Endothelial cell of umbilical vein (primary cell): Measurements from ENCODE around the gene CYFIP1. TPM values are rescaled to one million over a fixed set of nuclear protein-coding genes. Genes with fewer than 3 reads are reported as not detected.

Experiments
- BruUV-seq: library from RNA; stranded (reverse); fragments of 400-500 nt; replicated peaks from 2 replicates; lab custom pipeline; 2021; lab: Mats Ljungman, UMichigan
- CTCF ChIA-PET: fragments of 300-600, 350-600 bp; sonication (Branson Sonifier 250); formaldehyde crosslinking; loops from one replicate; lab custom pipeline; 2021; ENCODE audit warnings: antibody characterized with exemption, inconsistent platforms; lab: Charles Lee
- POLR2A ChIA-PET: fragments of 300-600, 350-600 bp; sonication (Branson Sonifier 250); formaldehyde crosslinking; loops from one replicate; lab custom pipeline; 2021; ENCODE audit warnings: antibody characterized with exemption, inconsistent platforms; lab: Charles Lee
- DNase-seq: peaks from one replicate; pipeline ENCODE4 v3.0.0-alpha.2; 2011; ENCODE audit warnings: low read depth, low spot score
- FAIRE-seq: peaks from 2 replicates; lab custom pipeline; 2011; peaks lifted over from hg19 to GRCh38; lab: Jason Lieb, UNC
- H2AFZ ChIP-seq: 2 replicates; pipeline ENCODE4 v1.6.0; 2012; ENCODE audit warnings: low read depth, low read length, control low read depth, inconsistent platforms
- H3K27ac ChIP-seq: 2 replicates; pipeline ENCODE4 v1.5.1; 2011; ENCODE audit warnings: low read depth, mild to moderate bottlenecking, control low read depth, low read length, moderate library complexity; ENCODE audit not compliant: insufficient read depth
- H3K27me3 ChIP-seq, 2 experiments: 2 replicates each; pipeline versions ENCODE4 v1.6.0 to v1.6.1; 2011; ENCODE audit warnings: low read length in 2 of 2, mixed read lengths in 1 of 2; ENCODE audit not compliant: control insufficient read depth in 2 of 2, insufficient read depth in 2 of 2
- H3K36me3 ChIP-seq, 2 experiments: 2 replicates in 1 of 2; 3 replicates in 1 of 2; pipeline ENCODE4 v1.5.1; 2011; ENCODE audit warnings: low read length in 2 of 2, mild to moderate bottlenecking in 1 of 2, moderate library complexity in 1 of 2; ENCODE audit not compliant: control insufficient read depth in 2 of 2, insufficient read depth in 2 of 2; ENCODE audit errors: extremely low read depth in 1 of 2
- H3K4me1 ChIP-seq: 3 replicates; pipeline ENCODE4 v1.5.1; 2011; ENCODE audit warnings: mild to moderate bottlenecking, low read length; ENCODE audit not compliant: control insufficient read depth, insufficient read depth; ENCODE audit errors: extremely low read depth
- H3K4me2 ChIP-seq: 2 replicates; pipeline ENCODE4 v1.6.1; 2011; ENCODE audit warnings: low read length, control low read depth, mixed read lengths; ENCODE audit not compliant: insufficient read depth
- H3K4me3 ChIP-seq, 3 experiments: fragments of 200-600 bp in 1 of 3; sonication (generic), shearing (Covaris generic) in 1 of 3; replicated peaks in 1 of 3; 2 replicates each; pipeline ENCODE4 v1.5.1; 2011 to 2016; ENCODE audit warnings: control low read depth in 3 of 3, low read length in 3 of 3, mild to moderate bottlenecking in 2 of 3, inconsistent platforms in 1 of 3, low read depth in 1 of 3, moderate library complexity in 1 of 3; ENCODE audit not compliant: insufficient read depth in 1 of 3
- H3K79me2 ChIP-seq: 2 replicates; pipeline ENCODE4 v1.6.0; 2012; ENCODE audit warnings: low read length, inconsistent platforms; ENCODE audit not compliant: control insufficient read depth, insufficient read depth
- H3K9ac ChIP-seq: replicated peaks from 2 replicates; pipeline ENCODE3; 2011; ENCODE audit warnings: low read length, control low read depth; ENCODE audit not compliant: insufficient read depth; ENCODE audit errors: extremely low read depth
- H3K9me1 ChIP-seq: replicated peaks from 3 replicates; pipeline ENCODE4 v1.6.0; 2011; ENCODE audit warnings: mild to moderate bottlenecking, low read length; ENCODE audit not compliant: control insufficient read depth, insufficient read depth; ENCODE audit errors: extremely low read depth
- H3K9me3 ChIP-seq: replicated peaks from 2 replicates; pipeline ENCODE4 v1.5.1; 2012; ENCODE audit warnings: low read length, inconsistent platforms; ENCODE audit not compliant: control insufficient read depth, insufficient read depth
- H4K20me1 ChIP-seq: replicated peaks from 2 replicates; pipeline ENCODE3; 2011; ENCODE audit warnings: mild to moderate bottlenecking, low read length; ENCODE audit not compliant: control insufficient read depth, insufficient read depth; ENCODE audit errors: extremely low read depth
- EZH2 ChIP-seq: IDR thresholded peaks from 2 replicates; pipeline ENCODE4 v1.6.1; 2012; ENCODE audit warnings: borderline replicate concordance, low read depth, mild to moderate bottlenecking, moderate library complexity, low read length, inconsistent platforms; ENCODE audit not compliant: severe bottlenecking
- FOS ChIP-seq: IDR thresholded peaks from 2 replicates; pipeline ENCODE4 v1.6.1; 2011; ENCODE audit warnings: mild to moderate bottlenecking, low read length, moderate library complexity, borderline replicate concordance; ENCODE audit not compliant: insufficient read depth
- JUN ChIP-seq: IDR thresholded peaks from 2 replicates; pipeline ENCODE4 v1.6.1; 2011; ENCODE audit warnings: borderline replicate concordance, low read depth; ENCODE audit not compliant: insufficient read length, insufficient read depth
- MAX ChIP-seq: IDR thresholded peaks from 2 replicates; pipeline ENCODE4 v1.6.1; 2011; ENCODE audit not compliant: insufficient read depth, insufficient read length
- MYC ChIP-seq: IDR thresholded peaks from one replicate; pipeline ENCODE4 v1.6.1; 2011; ENCODE audit warnings: mild to moderate bottlenecking, low read depth, low read length
- POLR2AphosphoS5 ChIP-seq: IDR thresholded peaks from 2 replicates; pipeline ENCODE4 v1.6.1; 2012; ENCODE audit warnings: low read depth, mild to moderate bottlenecking, control low read depth, low read length, moderate library complexity; ENCODE audit not compliant: insufficient read depth
- dilution Hi-C: fragments of 300-500 bp; cut with MboI; formaldehyde crosslinking; loops from one replicate; pipeline ENCODE4 v1.15.0; 2019; ENCODE audit warnings: low sequenced_read_pairs; ENCODE audit not compliant: extremely low pct_ligation_motif_present
- intact Hi-C: fragments of 100-400 bp; cut with micrococcal nuclease; formaldehyde crosslinking; loops from one replicate; pipeline ENCODE4 v1.10.0; 2022
- polyA plus RNA-seq, 4 experiments: library from polyadenylated mRNA; depleted of rRNA in 3 of 4; stranded (reverse) in 3 of 4; unstranded in 1 of 4; fragments of >200 nt; gene quantifications; 2 replicates each; pipeline versions ENCODE4 v1.2.1 to v1.2.3, GENCODE V29; 2011 to 2012; ENCODE audit warnings: missing spikeins in 1 of 4
- total RNA-seq: library from RNA; stranded (reverse); gene quantifications from 2 replicates; pipeline ENCODE4 v1.2.3, GENCODE V29; 2021
- TF ChIP-seq, protein P1 (sequence below), 2 donors: IDR thresholded peaks; 1 replicate in 1 of 2; 2 replicates in 1 of 2; pipeline ENCODE4 v1.5.1; 2011; ENCODE audit warnings: low read length in 2 of 2, mild to moderate bottlenecking in 2 of 2, moderate library complexity in 2 of 2, control low read depth in 1 of 2, inconsistent platforms in 1 of 2, low read depth in 1 of 2; ENCODE audit not compliant: insufficient read depth in 1 of 2; ENCODE audit errors: extremely low read depth in 1 of 2

Gene CYFIP1
- total and polyA plus RNA-seq, 2 donors (not counting 3 experiments of a cell fraction or from before 2014, with no cell fraction given): 81.4 to 158 TPM

- TF ChIP-seq MYC (peak; percentile 80), JUN (peak; percentile 55), POLR2AphosphoS5 (no peak), EZH2 (no peak), FOS (peak; percentile 93), MAX (peak; percentile 78)
- TF ChIP-seq, protein P1, sequence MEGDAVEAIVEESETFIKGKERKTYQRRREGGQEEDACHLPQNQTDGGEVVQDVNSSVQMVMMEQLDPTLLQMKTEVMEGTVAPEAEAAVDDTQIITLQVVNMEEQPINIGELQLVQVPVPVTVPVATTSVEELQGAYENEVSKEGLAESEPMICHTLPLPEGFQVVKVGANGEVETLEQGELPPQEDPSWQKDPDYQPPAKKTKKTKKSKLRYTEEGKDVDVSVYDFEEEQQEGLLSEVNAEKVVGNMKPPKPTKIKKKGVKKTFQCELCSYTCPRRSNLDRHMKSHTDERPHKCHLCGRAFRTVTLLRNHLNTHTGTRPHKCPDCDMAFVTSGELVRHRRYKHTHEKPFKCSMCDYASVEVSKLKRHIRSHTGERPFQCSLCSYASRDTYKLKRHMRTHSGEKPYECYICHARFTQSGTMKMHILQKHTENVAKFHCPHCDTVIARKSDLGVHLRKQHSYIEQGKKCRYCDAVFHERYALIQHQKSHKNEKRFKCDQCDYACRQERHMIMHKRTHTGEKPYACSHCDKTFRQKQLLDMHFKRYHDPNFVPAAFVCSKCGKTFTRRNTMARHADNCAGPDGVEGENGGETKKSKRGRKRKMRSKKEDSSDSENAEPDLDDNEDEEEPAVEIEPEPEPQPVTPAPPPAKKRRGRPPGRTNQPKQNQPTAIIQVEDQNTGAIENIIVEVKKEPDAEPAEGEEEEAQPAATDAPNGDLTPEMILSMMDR (IDR thresholded peaks at IDR 0.05; ENCODE audit: extremely low read depth in 1 of 2, insufficient read depth in 1 of 2, low read depth in 1 of 2, low read length in 2 of 2): no peak
- no peak for FAIRE-seq
- H4K20me1 ChIP-seq: no peaks in the 10 kb centered on the region
- peak; percentile 46 for DNase-seq
- no TSS peak for BruUV-seq
- ChIA-PET POLR2A (interaction anchor here (0.7 kb wide), 2 partner anchors 13 to 149 kb away, joined by 3 read pairs; no protein-coding TSS in a partner anchor), CTCF (interaction anchor here (0.7 to 1.3 kb wide), 3 partner anchors 10 to 150 kb away, joined by 3 read pairs; partner anchors contain the start of genes CYFIP1 and TUBGCP5)
- no peak overlapping the region for H2AFZ ChIP-seq
- no peak overlapping the region for H3K4me2 ChIP-seq
- no peaks in the 10 kb centered on the region for H3K27me3 ChIP-seq
- no peak overlapping the region for H3K9ac ChIP-seq
- intact Hi-C loops: no loop called here
- H3K4me1 ChIP-seq: peaks cover 4% of the 10 kb centered on the region
- no peaks in the 10 kb centered on the region for H3K79me2 ChIP-seq
- H3K9me3 ChIP-seq: no peaks in the 10 kb centered on the region
- no peaks in the 10 kb centered on the region for H3K9me1 ChIP-seq
- dilution Hi-C loops: no loop called here
- H3K27ac ChIP-seq: peak overlapping the region; percentile 56
- H3K4me3 ChIP-seq: no peak overlapping the region
- peaks cover 4 to 5% of the 10 kb centered on the region in 2 experiments for H3K36me3 ChIP-seq
Observed at GRCh38 chr15:22888120-22888859, 91.9 kb downstream of the CYFIP1 start.
